Keratinocyte (primary cell): ENCODE data around the gene PSG7.

Experiments used
- EZH2 ChIP-seq: IDR thresholded peaks from one replicate; pipeline ENCODE4 v1.6.1; 2012; ENCODE audit warnings: inconsistent platforms, mild to moderate bottlenecking, low read length, moderate library complexity
- TF ChIP-seq, protein P1 (sequence below), 3 experiments: IDR thresholded peaks in 1 of 3; conservative IDR thresholded peaks in 1 of 3; optimal IDR thresholded peaks in 1 of 3; 2 replicates in 2 of 3; 3 replicates in 1 of 3; pipeline versions ENCODE3 to v1.5.1; 2011; ENCODE audit warnings: low read length in 3 of 3, mild to moderate bottlenecking in 3 of 3, moderate library complexity in 2 of 3, control low read depth in 1 of 3, inconsistent platforms in 1 of 3; ENCODE audit not compliant: insufficient read depth in 2 of 3; ENCODE audit errors: extremely low read depth in 1 of 3

- TF ChIP-seq, protein P1, sequence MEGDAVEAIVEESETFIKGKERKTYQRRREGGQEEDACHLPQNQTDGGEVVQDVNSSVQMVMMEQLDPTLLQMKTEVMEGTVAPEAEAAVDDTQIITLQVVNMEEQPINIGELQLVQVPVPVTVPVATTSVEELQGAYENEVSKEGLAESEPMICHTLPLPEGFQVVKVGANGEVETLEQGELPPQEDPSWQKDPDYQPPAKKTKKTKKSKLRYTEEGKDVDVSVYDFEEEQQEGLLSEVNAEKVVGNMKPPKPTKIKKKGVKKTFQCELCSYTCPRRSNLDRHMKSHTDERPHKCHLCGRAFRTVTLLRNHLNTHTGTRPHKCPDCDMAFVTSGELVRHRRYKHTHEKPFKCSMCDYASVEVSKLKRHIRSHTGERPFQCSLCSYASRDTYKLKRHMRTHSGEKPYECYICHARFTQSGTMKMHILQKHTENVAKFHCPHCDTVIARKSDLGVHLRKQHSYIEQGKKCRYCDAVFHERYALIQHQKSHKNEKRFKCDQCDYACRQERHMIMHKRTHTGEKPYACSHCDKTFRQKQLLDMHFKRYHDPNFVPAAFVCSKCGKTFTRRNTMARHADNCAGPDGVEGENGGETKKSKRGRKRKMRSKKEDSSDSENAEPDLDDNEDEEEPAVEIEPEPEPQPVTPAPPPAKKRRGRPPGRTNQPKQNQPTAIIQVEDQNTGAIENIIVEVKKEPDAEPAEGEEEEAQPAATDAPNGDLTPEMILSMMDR (optimal IDR thresholded peaks at IDR 0.05 in 1 of 3, IDR thresholded peaks at IDR 0.05 in 1 of 3, conservative IDR thresholded peaks at IDR 0.05 in 1 of 3; ENCODE audit: extremely low read depth in 1 of 3, insufficient read depth in 2 of 3, low read length in 3 of 3) = no peak
- TF ChIP-seq EZH2 = no peak
These were observed 8.1 kb downstream of the PSG7 start for GRCh38 chr19:42928896-42929295.
